H1 (cell line): ENCODE measurements around the gene ANKRD40.

Source experiments
- ASH2L ChIP-seq: fragments of 200-600, 300-600 bp; sonication (generic); IDR thresholded peaks from one replicate; pipeline ENCODE4 v1.7.1; 2017; ENCODE audit warnings: low read length
- POLR2A ChIP-seq, 2 experiments: IDR thresholded peaks; 1 replicate in 1 of 2; 2 replicates in 1 of 2; pipeline ENCODE4 v1.6.1; 2011; ENCODE audit warnings: low read depth in 2 of 2, low read length in 2 of 2, mild to moderate bottlenecking in 2 of 2; ENCODE audit errors: control extremely low read depth in 1 of 2
- TF ChIP-seq, protein P1 (sequence below), 3 experiments: IDR thresholded peaks; 1 replicate in 2 of 3; 2 replicates in 1 of 3; pipeline versions ENCODE4 v1.5.1 to v1.6.1; 2011; ENCODE audit warnings: low read length in 3 of 3, mild to moderate bottlenecking in 3 of 3, inconsistent platforms in 2 of 3, low read depth in 1 of 3, moderate library complexity in 1 of 3; ENCODE audit not compliant: insufficient read depth in 1 of 3; ENCODE audit errors: control extremely low read depth in 1 of 3

DNA sequence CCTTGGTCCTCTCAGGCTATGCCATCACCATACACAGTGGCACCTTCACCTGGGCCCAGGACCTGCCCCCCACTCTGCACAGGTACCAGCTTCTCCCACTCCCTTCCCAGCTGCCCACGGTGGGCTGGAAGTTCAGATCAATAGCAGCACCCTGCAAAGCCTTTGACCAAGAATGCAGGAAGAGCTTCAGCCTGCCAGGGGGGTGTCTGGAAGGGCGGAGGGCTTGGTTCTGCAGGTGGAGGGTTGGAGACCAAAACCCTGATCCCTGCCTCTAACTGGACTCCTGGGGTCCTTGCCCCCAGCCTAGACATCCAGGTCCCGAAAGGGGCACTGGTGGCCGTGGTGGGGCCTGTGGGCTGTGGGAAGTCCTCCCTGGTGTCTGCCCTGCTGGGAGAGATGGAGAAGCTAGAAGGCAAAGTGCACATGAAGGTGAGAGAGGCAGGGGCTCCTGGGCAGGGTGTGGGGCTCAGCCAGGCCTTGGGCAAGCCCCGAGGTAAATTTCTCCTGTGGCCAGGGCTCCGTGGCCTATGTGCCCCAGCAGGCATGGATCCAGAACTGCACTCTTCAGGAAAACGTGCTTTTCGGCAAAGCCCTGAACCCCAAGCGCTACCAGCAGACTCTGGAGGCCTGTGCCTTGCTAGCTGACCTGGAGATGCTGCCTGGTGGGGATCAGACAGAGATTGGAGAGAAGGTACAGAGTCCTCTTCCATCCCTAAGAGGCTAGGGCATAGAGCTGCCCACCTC, 38.7 kb downstream of the ANKRD40 start:
- no peak for TF ChIP-seq ASH2L
- TF ChIP-seq, protein P1, sequence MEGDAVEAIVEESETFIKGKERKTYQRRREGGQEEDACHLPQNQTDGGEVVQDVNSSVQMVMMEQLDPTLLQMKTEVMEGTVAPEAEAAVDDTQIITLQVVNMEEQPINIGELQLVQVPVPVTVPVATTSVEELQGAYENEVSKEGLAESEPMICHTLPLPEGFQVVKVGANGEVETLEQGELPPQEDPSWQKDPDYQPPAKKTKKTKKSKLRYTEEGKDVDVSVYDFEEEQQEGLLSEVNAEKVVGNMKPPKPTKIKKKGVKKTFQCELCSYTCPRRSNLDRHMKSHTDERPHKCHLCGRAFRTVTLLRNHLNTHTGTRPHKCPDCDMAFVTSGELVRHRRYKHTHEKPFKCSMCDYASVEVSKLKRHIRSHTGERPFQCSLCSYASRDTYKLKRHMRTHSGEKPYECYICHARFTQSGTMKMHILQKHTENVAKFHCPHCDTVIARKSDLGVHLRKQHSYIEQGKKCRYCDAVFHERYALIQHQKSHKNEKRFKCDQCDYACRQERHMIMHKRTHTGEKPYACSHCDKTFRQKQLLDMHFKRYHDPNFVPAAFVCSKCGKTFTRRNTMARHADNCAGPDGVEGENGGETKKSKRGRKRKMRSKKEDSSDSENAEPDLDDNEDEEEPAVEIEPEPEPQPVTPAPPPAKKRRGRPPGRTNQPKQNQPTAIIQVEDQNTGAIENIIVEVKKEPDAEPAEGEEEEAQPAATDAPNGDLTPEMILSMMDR (IDR thresholded peaks at IDR 0.05; ENCODE audit: control extremely low read depth in 1 of 3, insufficient read depth in 1 of 3, low read depth in 1 of 3, low read length in 3 of 3), result no peak
- TF ChIP-seq POLR2A (IDR thresholded peaks at IDR 0.05; ENCODE audit: control extremely low read depth in 1 of 2, low read depth in 2 of 2, low read length in 2 of 2), result no peak
